ENCODE results near the gene LSAMP. TPM values are rescaled to one million over a fixed set of nuclear protein-coding genes. Genes with fewer than 3 reads are reported as not detected.

Gene LSAMP
- total and polyA plus RNA-seq, 2 of the 13 experiments (the other 11 are each of a cell fraction or from before 2014, with no cell fraction given) = not detected

GRCh38 chr3:115761927-115762305 is 683.4 kb downstream of the LSAMP start:
- Histone ChIP-seq H3K79me2 (ENCODE audit: insufficient read depth, low read length) (no peaks in the 10 kb centered on the region), H4K20me1 (ENCODE audit: insufficient read depth, low read length) (no peaks in the 10 kb centered on the region), H3K4me3 (replicated peaks in 1 of 3; ENCODE audit: insufficient read depth in 1 of 3, low read depth in 2 of 3, low read length in 3 of 3) (no peak overlapping the region), H3K9me3 (ENCODE audit: low read length) (no peaks in the 10 kb centered on the region), H3K4me1 (ENCODE audit: insufficient read depth, low read length) (peaks cover 11% of the 10 kb centered on the region), H3K4me2 (ENCODE audit: low read depth, low read length) (no peak overlapping the region), H3K9ac (ENCODE audit: insufficient read depth, low read depth, low read length) (no peak overlapping the region), H3K27me3 (ENCODE audit: control insufficient read depth in 1 of 2, insufficient read depth in 2 of 2, low read length in 2 of 2) (no peaks in the 10 kb centered on the region), H2AFZ (ENCODE audit: low read length) (no peak overlapping the region), H3K27ac (ENCODE audit: extremely low read length, insufficient read depth, low read length) (no peak overlapping the region), H3K36me3 (replicated peaks in 1 of 2; ENCODE audit: control insufficient read depth in 1 of 2, insufficient read depth in 2 of 2, low read length in 2 of 2) (no peaks in the 10 kb centered on the region)
- in situ Hi-C loops (cut with HindIII; ENCODE audit: extremely low pct_ligation_motif_present, low pct_unique_long_range_greater_than_20kb) = no loop called here
- FAIRE-seq (no peak), ATAC-seq (no peak), DNase-seq (ENCODE audit: low spot score) (no peak)
- ChIA-PET CTCF (ENCODE audit: low intra/inter-chr PET ratio, low total read pairs) (no interaction called here), POLR2A (no interaction called here)
- TF ChIP-seq SMAD9 (CRISPR knock-in tag; IDR thresholded peaks at IDR 0.05) (no peak), THAP11 (CRISPR knock-in tag; IDR thresholded peaks at IDR 0.05) (no peak), SIN3B (IDR thresholded peaks at IDR 0.05; ENCODE audit: low read length) (no peak)
- BruUV-seq (replicated peaks) = no TSS peak
- intact Hi-C loops (cut with micrococcal nuclease; ENCODE audit: unreplicated experiment) = no loop called here

GRCh38 chr3:115760716-115761115 is 684.6 kb downstream of the LSAMP start:
- POLR2A ChIA-PET = no interaction called here
- no TSS peak for BruUV-seq (replicated peaks)
- 93% methylated on average over 3 of the region's 3 CpGs for WGBS (ENCODE audit: low lambda C conversion rate)
- TF ChIP-seq ZBED4 (CRISPR knock-in tag; IDR thresholded peaks at IDR 0.05; ENCODE audit: borderline replicate concordance) (no peak), MLLT10 (CRISPR knock-in tag; IDR thresholded peaks at IDR 0.05) (no peak), ADNP (CRISPR knock-in tag; IDR thresholded peaks at IDR 0.05) (no peak), KDM5A (IDR thresholded peaks at IDR 0.05; ENCODE audit: borderline replicate concordance, low read length) (no peak), HNRNPH1 (optimal IDR thresholded peaks at IDR 0.05; ENCODE audit: low read depth, low read length) (no peak), EEA1 (CRISPR knock-in tag; IDR thresholded peaks at IDR 0.05; ENCODE audit: borderline replicate concordance) (no peak), MED1 (CRISPR knock-in tag; IDR thresholded peaks at IDR 0.05) (no peak), ZNF30 (CRISPR knock-in tag; IDR thresholded peaks at IDR 0.05) (no peak), ZNF563 (CRISPR knock-in tag; IDR thresholded peaks at IDR 0.05) (no peak), ZNF605 (CRISPR knock-in tag; IDR thresholded peaks at IDR 0.05) (no peak), ZNF550 (CRISPR knock-in tag; IDR thresholded peaks at IDR 0.05; ENCODE audit: borderline replicate concordance) (no peak), NRL (CRISPR knock-in tag; IDR thresholded peaks at IDR 0.05; ENCODE audit: borderline replicate concordance) (no peak)

More at GRCh38 chr3:115760716-115761115, 684.6 kb downstream of the LSAMP start:
- H3K9ac ChIP-seq (ENCODE audit: insufficient read depth, low read depth, low read length) = no peak overlapping the region
- no peaks in the 10 kb centered on the region for H3K79me2 ChIP-seq (ENCODE audit: insufficient read depth, low read length)
- no peak for FAIRE-seq
- H3K4me1 ChIP-seq (ENCODE audit: insufficient read depth, low read length) = peaks cover 11% of the 10 kb centered on the region
- ATAC-seq = no peak
- in situ Hi-C loops (cut with HindIII; ENCODE audit: extremely low pct_ligation_motif_present, low pct_unique_long_range_greater_than_20kb) (no loop called here), intact Hi-C loops (cut with micrococcal nuclease; ENCODE audit: unreplicated experiment) (no loop called here)
- no peak overlapping the region for H3K4me3 ChIP-seq (replicated peaks in 1 of 3; ENCODE audit: insufficient read depth in 1 of 3, low read depth in 2 of 3, low read length in 3 of 3)
- H3K9me3 ChIP-seq (ENCODE audit: low read length) = no peaks in the 10 kb centered on the region
- no peak overlapping the region for H2AFZ ChIP-seq (ENCODE audit: low read length)
- DNase-seq (ENCODE audit: low spot score) = no peak
- H3K27ac ChIP-seq (ENCODE audit: extremely low read length, insufficient read depth, low read length) = no peak overlapping the region
- H3K36me3 ChIP-seq (replicated peaks in 1 of 2; ENCODE audit: control insufficient read depth in 1 of 2, insufficient read depth in 2 of 2, low read length in 2 of 2) = no peaks in the 10 kb centered on the region
- H4K20me1 ChIP-seq (ENCODE audit: insufficient read depth, low read length) = no peaks in the 10 kb centered on the region
- no peak overlapping the region for H3K4me2 ChIP-seq (ENCODE audit: low read depth, low read length)
- CTCF ChIA-PET (ENCODE audit: low intra/inter-chr PET ratio, low total read pairs) = no interaction called here
- H3K27me3 ChIP-seq (ENCODE audit: control insufficient read depth in 1 of 2, insufficient read depth in 2 of 2, low read length in 2 of 2) = no peaks in the 10 kb centered on the region

Data from HepG2 (cell line).